Vagina (tissue), 2 donors: ENCODE data around the gene LCN15. TPM values are rescaled to one million over a fixed set of nuclear protein-coding genes. Genes with fewer than 3 reads are reported as not detected.

Experiments used
- DNase-seq, 2 donors: peaks; one replicate each; pipeline ENCODE4 v3.0.0-alpha.2; 2017; ENCODE audit errors: extremely low spot score in 2 of 2
- H3K27ac ChIP-seq: fragments of 200-600 bp; sonication (generic); one replicate; pipeline ENCODE4 v1.5.1; 2019
- H3K27me3 ChIP-seq: fragments of 200-600 bp; sonication (generic); one replicate; pipeline ENCODE4 v1.5.1; 2019
- H3K36me3 ChIP-seq, 2 donors: fragments of 200-600 bp; sonication (generic); one replicate each; pipeline ENCODE4 v1.5.1; 2017 to 2019
- H3K4me1 ChIP-seq: fragments of 200-600 bp; sonication (generic); one replicate; pipeline ENCODE4 v1.5.1; 2019
- H3K4me3 ChIP-seq, 2 donors: fragments of 200-600 bp; sonication (generic); 1 replicate in 1 of 2; 2 replicates in 1 of 2; pipeline ENCODE4 v1.5.1; 2016 to 2019
- H3K9me3 ChIP-seq: fragments of 200-600 bp; sonication (generic); one replicate; pipeline ENCODE4 v1.5.1; 2019
- CTCF ChIP-seq, 3 experiments: fragments of 450-650 bp in 2 of 3; fragments of 200-600 bp in 1 of 3; sonication (generic) in 1 of 3; IDR thresholded peaks; one replicate each; pipeline ENCODE4 v1.5.1; 2017 to 2019; ENCODE audit warnings: antibody characterized with exemption in 3 of 3, mild to moderate bottlenecking in 2 of 3, moderate library complexity in 2 of 3
- POLR2A ChIP-seq, 2 donors: fragments of 450-650 bp; IDR thresholded peaks; one replicate each; pipeline ENCODE4 v1.6.1; 2017; ENCODE audit warnings: antibody characterized with exemption in 2 of 2, mild to moderate bottlenecking in 2 of 2, moderate library complexity in 2 of 2
- POLR2AphosphoS5 ChIP-seq, 2 donors: sonication (generic); formaldehyde crosslinking; IDR thresholded peaks; one replicate each; pipeline ENCODE4 v1.9.0; 2017; ENCODE audit warnings: antibody characterized with exemption in 2 of 2, mild to moderate bottlenecking in 2 of 2, low read depth in 1 of 2; ENCODE audit not compliant: insufficient read depth in 1 of 2
- intact Hi-C: fragments of 100-400 bp; cut with DNase I; formaldehyde crosslinking; loops from one replicate; pipeline ENCODE4 v1.15.1; 2023
- total RNA-seq: library from RNA; depleted of rRNA; stranded (reverse); fragments of >200 nt; gene quantifications from one replicate; pipeline ENCODE4 v1.2.3, GENCODE V29; 2016

The LCN15 gene
- total RNA-seq, 1 donor from 2014 or later = not detected

GRCh38 chr9:136724772-136725171, 39.5 kb downstream of the LCN15 start:
- DNase-seq = no peak
- intact Hi-C loops = loop anchor here (5.0 kb wide), 1 partner anchor 57 kb away; no protein-coding TSS in a partner anchor
- H3K36me3 ChIP-seq = peaks cover 0 to 36% of the 10 kb centered on the region in 2 donors
- no peaks in the 10 kb centered on the region for H3K9me3 ChIP-seq
- TF ChIP-seq POLR2A (IDR thresholded peaks at IDR 0.05) (no peak), POLR2AphosphoS5 (IDR thresholded peaks at IDR 0.05; ENCODE audit: insufficient read depth in 1 of 2, low read depth in 1 of 2) (no peak), CTCF (IDR thresholded peaks at IDR 0.05) (no peak)
- no peaks in the 10 kb centered on the region for H3K27me3 ChIP-seq
- no peak overlapping the region for H3K27ac ChIP-seq
- peaks cover 70% of the 10 kb centered on the region for H3K4me1 ChIP-seq
- no peak overlapping the region for H3K4me3 ChIP-seq

- intact Hi-C loops = no loop called here
- H3K36me3 ChIP-seq = peaks cover 0 to 36% of the 10 kb centered on the region in 2 donors
- peaks cover 74% of the 10 kb centered on the region for H3K4me1 ChIP-seq
- no peak for DNase-seq
- H3K27me3 ChIP-seq = no peaks in the 10 kb centered on the region
- H3K4me3 ChIP-seq = no peak overlapping the region
- H3K9me3 ChIP-seq = no peaks in the 10 kb centered on the region
- H3K27ac ChIP-seq = no peak overlapping the region
- no peak for TF ChIP-seq POLR2A (IDR thresholded peaks at IDR 0.05)
- no peak for TF ChIP-seq POLR2AphosphoS5 (IDR thresholded peaks at IDR 0.05; ENCODE audit: insufficient read depth in 1 of 2, low read depth in 1 of 2)
- TF ChIP-seq CTCF (IDR thresholded peaks at IDR 0.05) = no peak
These were observed 40.3 kb downstream of the LCN15 start for GRCh38 chr9:136723989-136724388.

- no peak for TF ChIP-seq POLR2AphosphoS5 (IDR thresholded peaks at IDR 0.05; ENCODE audit: insufficient read depth in 1 of 2, low read depth in 1 of 2)
- TF ChIP-seq CTCF (IDR thresholded peaks at IDR 0.05) = no peak
- H3K4me1 ChIP-seq = peaks cover 70% of the 10 kb centered on the region
- H3K9me3 ChIP-seq = no peaks in the 10 kb centered on the region
- H3K27ac ChIP-seq = no peak overlapping the region
- intact Hi-C loops = no loop called here
- H3K27me3 ChIP-seq = no peaks in the 10 kb centered on the region
- H3K36me3 ChIP-seq = peaks cover 0 to 36% of the 10 kb centered on the region in 2 donors
- DNase-seq = no peak
- H3K4me3 ChIP-seq = no peak overlapping the region
These were observed 40.8 kb downstream of the LCN15 start for GRCh38 chr9:136723362-136723976.

GRCh38 chr9:136722969-136723356, 41.4 kb downstream of the LCN15 start:
- H3K9me3 ChIP-seq = no peaks in the 10 kb centered on the region
- H3K27me3 ChIP-seq = no peaks in the 10 kb centered on the region
- H3K36me3 ChIP-seq = peaks cover 0 to 36% of the 10 kb centered on the region in 2 donors
- no peak for TF ChIP-seq POLR2AphosphoS5 (IDR thresholded peaks at IDR 0.05; ENCODE audit: insufficient read depth in 1 of 2, low read depth in 1 of 2)
- no peak for TF ChIP-seq CTCF (IDR thresholded peaks at IDR 0.05)
- no peak for TF ChIP-seq POLR2A (IDR thresholded peaks at IDR 0.05)
- intact Hi-C loops = no loop called here
- H3K27ac ChIP-seq = no peak overlapping the region
- DNase-seq = no peak
- peaks cover 67% of the 10 kb centered on the region for H3K4me1 ChIP-seq
- H3K4me3 ChIP-seq = no peak overlapping the region
